GM19324 (cell line): ENCODE results near the gene TMEM176B.
"Not testable (repeated sequence)": the region's sequence is repeated elsewhere in the genome, so short reads cannot be mapped to it uniquely, and the experiment has no call there.

ENCODE experiments used
- ATAC-seq: cut with Tn5 transposase; IDR thresholded peaks from one replicate; pipeline ENCODE4 v1.9.1; 2021; ENCODE audit warnings: mild to moderate bottlenecking, moderate library complexity; ENCODE audit not compliant: unreplicated experiment, low FRiP score

Gene TMEM176B

DNA sequence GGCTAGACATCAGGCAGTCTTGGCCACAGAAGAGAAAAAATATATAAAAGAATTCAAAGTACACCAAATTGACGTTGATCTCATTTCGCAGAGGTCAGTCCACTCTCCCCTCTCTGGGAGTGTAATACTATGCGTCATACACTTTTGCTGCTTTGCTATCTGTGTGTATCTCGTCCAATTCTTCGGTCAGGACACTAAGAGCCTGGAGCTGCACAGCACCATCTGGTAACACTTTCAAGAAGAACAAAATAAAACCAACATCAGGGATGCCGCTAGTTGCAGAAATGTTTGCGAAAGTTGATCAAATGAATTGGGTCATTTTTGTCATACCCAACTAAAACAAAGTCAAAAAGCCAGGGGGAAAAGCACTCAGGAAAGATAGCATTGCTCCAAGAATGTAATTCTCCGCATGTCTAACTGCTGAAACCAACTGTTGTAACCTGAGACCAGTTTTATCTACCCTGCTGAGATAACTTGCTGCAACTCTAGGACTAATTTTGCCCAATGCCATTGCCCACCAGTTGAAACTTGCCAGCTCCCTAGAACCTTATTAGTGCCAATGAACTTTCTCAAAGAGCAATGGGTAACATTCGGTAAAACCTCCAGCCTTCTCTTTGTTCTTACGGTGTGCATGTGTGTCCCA is 23.4 kb upstream of the TMEM176B start:
- no peak for ATAC-seq

- no peak for ATAC-seq
These were observed 22.9 kb upstream of the TMEM176B start for GRCh38 chr7:150823043-150823442.

- no peak for ATAC-seq
These were observed 20.5 kb upstream of the TMEM176B start for GRCh38 chr7:150820578-150821198.

DNA sequence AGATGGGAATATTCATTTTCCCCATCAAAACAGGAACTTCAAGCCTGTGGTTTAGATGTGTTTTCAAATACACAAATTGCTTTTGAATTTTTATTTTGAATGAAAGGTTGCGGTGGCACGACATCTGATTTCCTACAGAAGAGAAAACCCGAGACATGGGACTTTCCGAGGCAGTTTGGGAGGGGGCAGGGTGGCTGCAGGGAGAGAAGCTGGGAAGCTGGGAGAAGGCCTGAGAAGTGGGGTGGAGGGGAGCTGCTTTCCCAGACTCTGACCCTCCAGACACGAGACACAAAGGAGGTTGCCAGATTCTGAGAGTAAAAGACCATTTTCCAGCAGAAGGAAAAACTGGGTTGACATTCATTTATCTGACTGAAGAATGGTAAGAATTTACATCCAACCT is 20.0 kb upstream of the TMEM176B start:
- no peak for ATAC-seq

DNA sequence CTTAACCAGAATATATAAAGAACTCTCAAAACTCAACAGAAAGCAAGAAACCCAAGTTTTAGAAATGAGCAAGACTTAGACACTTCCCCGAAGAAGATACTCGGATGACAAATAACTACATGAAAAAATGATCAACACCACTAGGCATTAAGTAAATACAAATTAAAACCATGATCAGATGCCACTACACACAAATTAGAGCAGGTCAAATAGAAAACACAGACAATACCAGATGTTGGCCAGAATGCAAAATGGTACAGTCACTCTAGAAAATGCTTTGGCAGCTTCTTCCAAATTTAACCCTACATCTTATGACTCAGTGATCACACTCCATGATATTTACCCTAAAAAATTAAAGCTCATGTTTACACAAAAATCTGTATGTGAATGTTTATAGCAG is 18.8 kb upstream of the TMEM176B start:
- ATAC-seq = no peak

- no peak for ATAC-seq
These were observed 14.3 kb upstream of the TMEM176B start for GRCh38 chr7:150814328-150815001.

DNA sequence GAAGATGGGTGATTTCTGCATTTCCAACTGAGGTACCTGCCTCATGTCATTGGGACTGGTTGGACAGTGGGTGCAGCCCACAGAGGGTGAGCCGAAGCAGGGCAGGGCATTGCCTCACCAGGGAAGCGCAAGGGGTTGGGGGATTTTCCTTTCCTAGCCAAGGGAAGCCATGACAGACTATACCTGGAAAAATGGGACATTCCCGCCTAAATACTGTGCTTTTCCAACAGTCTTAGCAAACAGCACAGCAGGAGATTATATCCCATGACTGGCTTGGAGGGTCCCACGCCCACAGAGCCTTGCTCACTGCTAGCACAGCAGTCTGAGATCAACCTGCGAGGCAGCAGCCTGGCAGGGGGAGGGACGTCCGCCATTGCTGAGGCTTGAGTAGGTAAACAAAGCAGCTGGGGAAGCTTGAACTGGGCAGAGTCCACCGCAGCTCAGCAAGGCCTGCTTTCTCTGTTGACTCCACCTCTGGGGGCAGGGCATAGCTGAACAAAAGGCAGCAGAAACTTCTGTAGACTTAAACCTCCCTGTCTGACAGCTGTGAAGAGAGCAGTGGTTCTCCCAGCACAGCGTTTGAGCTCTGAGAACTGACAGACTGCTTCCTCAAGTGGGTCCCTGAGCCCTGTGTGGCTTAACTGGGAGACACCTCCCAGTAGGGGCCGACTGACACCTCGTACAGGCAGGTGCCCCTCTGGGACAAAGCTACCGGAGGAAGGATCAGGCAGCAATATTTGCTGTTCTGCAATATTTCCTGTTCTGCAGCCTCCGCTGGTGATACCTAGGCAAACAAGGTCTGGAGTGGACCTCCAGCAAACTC is 7.7 kb upstream of the TMEM176B start:
- not testable (repeated sequence) for ATAC-seq

- no peak for ATAC-seq
These were observed 6.7 kb upstream of the TMEM176B start for GRCh38 chr7:150806863-150807262.

GRCh38 chr7:150806454-150806853 is 6.3 kb upstream of the TMEM176B start:
- no peak for ATAC-seq

- ATAC-seq = no peak
These were observed 5.7 kb upstream of the TMEM176B start for GRCh38 chr7:150805864-150806263.

GRCh38 chr7:150804802-150805201 is 4.6 kb upstream of the TMEM176B start:
- no peak for ATAC-seq

GRCh38 chr7:150803161-150803860 is 3.1 kb upstream of the TMEM176B start:
- ATAC-seq = no peak

DNA sequence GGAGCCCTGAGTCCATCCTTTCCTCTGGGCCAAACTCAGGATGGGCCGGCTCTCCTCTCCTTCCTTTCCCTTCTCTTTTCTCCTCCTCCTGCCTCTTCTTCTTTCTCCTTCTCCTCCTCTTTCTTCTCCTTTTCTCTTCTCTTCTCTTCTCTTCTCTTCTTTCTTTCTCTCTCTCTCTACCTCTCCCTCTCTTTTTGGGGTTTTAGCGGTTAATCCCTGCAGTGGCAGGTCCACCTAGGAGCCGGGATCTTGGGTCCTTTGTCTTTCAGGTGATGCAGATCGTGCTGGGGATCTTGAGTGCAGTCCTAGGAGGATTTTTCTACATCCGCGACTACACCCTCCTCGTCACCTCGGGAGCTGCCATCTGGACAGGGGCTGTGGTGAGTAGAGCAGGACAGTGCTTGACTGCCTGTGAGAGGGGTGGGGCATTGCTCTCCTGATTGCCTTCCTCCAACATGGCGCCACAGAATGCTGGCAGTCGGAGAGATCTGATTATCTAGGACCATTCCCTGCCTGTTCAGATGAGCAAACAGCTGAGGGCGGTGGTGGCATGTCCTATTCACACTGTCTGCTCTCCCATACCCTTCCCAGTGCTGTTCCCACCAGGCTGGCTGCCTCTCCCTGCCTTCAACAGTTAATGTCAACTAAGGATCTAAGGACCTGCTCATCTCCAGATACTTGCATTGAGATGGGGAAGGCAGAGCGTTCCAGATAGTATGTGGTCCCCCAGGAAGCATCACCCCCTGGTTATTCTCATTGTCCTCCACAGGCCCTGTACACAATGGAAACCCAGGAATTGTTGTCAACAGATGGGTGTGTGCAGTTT is 2.0 kb upstream of the TMEM176B start:
- ATAC-seq = no peak

GRCh38 chr7:150801242-150801945 is 1.2 kb upstream of the TMEM176B start:
- no peak for ATAC-seq

DNA sequence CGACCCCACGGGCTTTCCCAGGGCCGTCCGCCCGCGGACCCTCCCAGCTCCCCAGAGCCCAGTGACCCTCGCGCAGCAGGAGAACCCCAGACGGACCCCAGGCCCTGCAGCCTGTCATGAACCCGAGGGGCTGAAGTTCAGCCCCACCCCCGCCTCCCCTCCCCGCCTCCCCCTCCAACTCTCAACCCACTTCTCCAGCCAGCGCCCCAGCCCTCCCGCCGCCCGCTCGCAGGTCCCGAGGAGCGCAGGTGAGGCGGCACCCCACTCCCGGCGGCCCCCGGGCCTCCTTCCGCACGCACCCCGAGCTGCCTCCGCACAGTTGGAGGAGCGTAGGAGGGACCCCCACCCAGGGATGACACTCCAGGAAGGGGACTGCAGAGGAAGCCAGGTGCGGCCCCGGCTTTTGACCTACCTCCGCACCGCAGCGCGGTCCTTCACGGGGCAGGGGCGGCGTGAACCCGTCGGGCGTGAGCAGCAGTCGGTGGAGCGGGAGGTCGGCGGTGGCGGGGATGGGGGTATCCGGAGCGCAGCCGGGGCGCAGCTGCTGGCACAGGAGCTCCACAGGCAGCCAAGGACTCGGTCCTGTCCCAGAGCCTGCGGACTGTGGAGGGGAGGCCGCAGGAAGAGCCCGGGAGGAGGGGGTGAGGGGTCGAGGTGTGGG is 547 bp upstream of the TMEM176B start, which contains the start of gene TMEM176A:
Gene TMEM176A (plus strand): TSS at position 189 of the 661 bp plus-strand sequence. CDS start 782 bp downstream, outside the sequence.
- ATAC-seq = no peak

- no peak for ATAC-seq
These were observed 1.0 kb downstream of the TMEM176B start for GRCh38 chr7:150799156-150799555.

- no peak for ATAC-seq
These were observed 2.5 kb downstream of the TMEM176B start for GRCh38 chr7:150797661-150798060.

GRCh38 chr7:150793569-150794238 is 6.5 kb downstream of the TMEM176B start:
- no peak for ATAC-seq
